HepG2 (cell line): ENCODE results near the gene THADA. TPM values are rescaled to one million over a fixed set of nuclear protein-coding genes. Genes with fewer than 3 reads are reported as not detected.

ENCODE experiments used
- ADNP ChIP-seq: sonication (generic); formaldehyde crosslinking; IDR thresholded peaks from 2 replicates; pipeline ENCODE4 v1.4.0; 2020; ENCODE audit warnings: missing genetic modification reagents
- ELK4 ChIP-seq: sonication (generic); formaldehyde crosslinking; IDR thresholded peaks from 2 replicates; pipeline ENCODE4 v1.9.0; 2021; ENCODE audit warnings: missing genetic modification reagents, borderline replicate concordance
- KIAA2018 ChIP-seq: sonication (generic); formaldehyde crosslinking; IDR thresholded peaks from 2 replicates; pipeline ENCODE4 v1.5.0; 2020; ENCODE audit warnings: mild to moderate bottlenecking, missing genetic modification reagents, borderline replicate concordance
- MEIS2 ChIP-seq: sonication (generic); formaldehyde crosslinking; IDR thresholded peaks from 2 replicates; pipeline ENCODE4 v1.9.0; 2021; ENCODE audit warnings: mild to moderate bottlenecking, missing genetic modification reagents
- SAFB2 ChIP-seq: sonication (generic); formaldehyde crosslinking; IDR thresholded peaks from 2 replicates; pipeline ENCODE4 v1.5.1; 2020; ENCODE audit warnings: missing genetic modification reagents, low read depth, mild to moderate bottlenecking, borderline replicate concordance
- THAP9 ChIP-seq: sonication (generic); formaldehyde crosslinking; IDR thresholded peaks from 2 replicates; pipeline ENCODE4; 2020; ENCODE audit warnings: missing genetic modification reagents, mild to moderate bottlenecking, borderline replicate concordance
- TOPORS ChIP-seq: sonication (generic); formaldehyde crosslinking; IDR thresholded peaks from 2 replicates; pipeline ENCODE4 v1.8.0; 2023; ENCODE audit warnings: mild to moderate bottlenecking, missing genetic modification reagents
- ZBTB49 ChIP-seq: sonication (generic); formaldehyde crosslinking; IDR thresholded peaks from 2 replicates; pipeline ENCODE4 v1.4.0; 2020; ENCODE audit warnings: missing genetic modification reagents, borderline replicate concordance
- ZFP36L1 ChIP-seq: sonication (generic); formaldehyde crosslinking; IDR thresholded peaks from 2 replicates; pipeline ENCODE4 v1.8.0; 2022; ENCODE audit warnings: mild to moderate bottlenecking, missing genetic modification reagents, moderate library complexity
- ZMAT3 ChIP-seq: sonication (generic); formaldehyde crosslinking; conservative IDR thresholded peaks from 2 replicates; pipeline ENCODE4 v1.7.0; 2021; ENCODE audit warnings: missing genetic modification reagents
- ZNF30 ChIP-seq: sonication (generic); formaldehyde crosslinking; IDR thresholded peaks from 2 replicates; pipeline ENCODE4 v1.5.0; 2020; ENCODE audit warnings: mild to moderate bottlenecking, missing genetic modification reagents
- ZNF451 ChIP-seq: sonication (generic); formaldehyde crosslinking; IDR thresholded peaks from 2 replicates; pipeline ENCODE4 v1.5.0; 2020; ENCODE audit warnings: mild to moderate bottlenecking, missing genetic modification reagents
- ZNF768 ChIP-seq: sonication (generic); formaldehyde crosslinking; IDR thresholded peaks from 2 replicates; pipeline ENCODE4 v1.4.0; 2020; ENCODE audit warnings: missing genetic modification reagents
- polyA plus RNA-seq, 8 experiments: library from polyadenylated mRNA; depleted of rRNA in 3 of 8; stranded (reverse) in 7 of 8; unstranded in 1 of 8; fragments of >200 nt; fragmentation: Illumina TruSeq in 4 of 8; extraction: Trizol in 4 of 8; gene quantifications; 2 replicates each; pipeline versions ENCODE4 v1.2.1 to v1.2.3, GENCODE V29; 2011 to 2016; ENCODE audit warnings: low read depth in 4 of 8, missing spikeins in 1 of 8, mixed read lengths in 1 of 8; ENCODE audit not compliant: insufficient read depth in 1 of 8
- total RNA-seq, 5 experiments: library from RNA; depleted of rRNA; stranded (reverse); fragments of >200 nt; fragmentation: Illumina TruSeq; extraction: Trizol; gene quantifications; 2 replicates each; pipeline ENCODE4 v1.2.3, GENCODE V29; 2016; ENCODE audit warnings: low read depth in 1 of 5

The THADA gene
- total and polyA plus RNA-seq, 2 of the 13 experiments (the other 11 are each of a cell fraction or from before 2014, with no cell fraction given) = 12.7 to 21.7 TPM

GRCh38 chr2:43226955-43227829 is 368.6 kb downstream of the THADA start (continued):
- TF ChIP-seq ADNP = no peak
- 0 out of 2 replicates have a peak, but pooled peaks have one; percentile 17 for TF ChIP-seq ZBTB49 (CRISPR knock-in tag)
- TF ChIP-seq ZNF451 (CRISPR knock-in tag) = peak; percentile 92
- peak; percentile 41; the same call in 1 of the 2 replicates for TF ChIP-seq ZMAT3
- TF ChIP-seq ZNF768 = no peak; the same call in 1 of the 2 replicates
- peak; percentile 46; the same call in 1 of the 2 replicates for TF ChIP-seq ZFP36L1 (CRISPR knock-in tag)
- no peak for TF ChIP-seq ZNF30 (CRISPR knock-in tag)
- TF ChIP-seq KIAA2018 (CRISPR knock-in tag) = no peak
- TF ChIP-seq SAFB2 (CRISPR knock-in tag) = no peak
- TF ChIP-seq ELK4 = no peak
- TF ChIP-seq TOPORS (CRISPR knock-in tag) = peak; percentile 28; the same call in 1 of the 2 replicates
- peak; percentile 19; the same call in 1 of the 2 replicates for TF ChIP-seq MEIS2 (CRISPR knock-in tag)
- TF ChIP-seq THAP9 (CRISPR knock-in tag) = no peak; the same call in 1 of the 2 replicates
